Measurements from ENCODE around the gene PPP1R9A. TPM values are rescaled to one million over a fixed set of nuclear protein-coding genes. Genes with fewer than 3 reads are reported as not detected.

The PPP1R9A gene
- polyA plus RNA-seq, 1 experiment, result 0.02 TPM

DNA sequence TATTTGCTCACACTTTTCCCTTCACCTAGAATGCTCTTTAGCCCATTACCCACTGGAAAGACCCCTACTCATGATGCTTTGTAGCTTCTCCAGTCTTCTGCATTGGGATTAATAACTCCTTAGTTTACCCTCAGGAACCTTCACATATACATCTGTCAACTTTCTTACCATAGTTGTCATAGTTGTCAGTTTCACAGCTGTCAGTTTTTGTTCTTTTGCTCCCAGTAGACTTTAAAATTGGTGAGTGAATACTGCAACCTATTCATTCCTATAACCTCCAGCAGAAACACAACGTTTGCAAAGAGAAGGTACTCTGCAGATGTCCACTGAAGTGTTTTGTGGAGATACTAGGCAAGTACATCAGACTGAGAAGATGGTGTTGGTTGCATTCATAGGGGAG, 414.3 kb downstream of the PPP1R9A start:
- DNase-seq (ENCODE audit: low read depth, low spot score), result no peak
- CTCF ChIA-PET, result no interaction called here
- POLR2A ChIA-PET, result no interaction called here
- H3K27me3 ChIP-seq (ENCODE audit: control insufficient read depth, insufficient read depth, low read length), result no peaks in the 10 kb centered on the region
- no peaks in the 10 kb centered on the region for H3K9me3 ChIP-seq (ENCODE audit: control insufficient read depth, insufficient read depth, low read length)
- H3K4me3 ChIP-seq (ENCODE audit: low read depth, low read length), result no peak overlapping the region
- TF ChIP-seq, protein P1, sequence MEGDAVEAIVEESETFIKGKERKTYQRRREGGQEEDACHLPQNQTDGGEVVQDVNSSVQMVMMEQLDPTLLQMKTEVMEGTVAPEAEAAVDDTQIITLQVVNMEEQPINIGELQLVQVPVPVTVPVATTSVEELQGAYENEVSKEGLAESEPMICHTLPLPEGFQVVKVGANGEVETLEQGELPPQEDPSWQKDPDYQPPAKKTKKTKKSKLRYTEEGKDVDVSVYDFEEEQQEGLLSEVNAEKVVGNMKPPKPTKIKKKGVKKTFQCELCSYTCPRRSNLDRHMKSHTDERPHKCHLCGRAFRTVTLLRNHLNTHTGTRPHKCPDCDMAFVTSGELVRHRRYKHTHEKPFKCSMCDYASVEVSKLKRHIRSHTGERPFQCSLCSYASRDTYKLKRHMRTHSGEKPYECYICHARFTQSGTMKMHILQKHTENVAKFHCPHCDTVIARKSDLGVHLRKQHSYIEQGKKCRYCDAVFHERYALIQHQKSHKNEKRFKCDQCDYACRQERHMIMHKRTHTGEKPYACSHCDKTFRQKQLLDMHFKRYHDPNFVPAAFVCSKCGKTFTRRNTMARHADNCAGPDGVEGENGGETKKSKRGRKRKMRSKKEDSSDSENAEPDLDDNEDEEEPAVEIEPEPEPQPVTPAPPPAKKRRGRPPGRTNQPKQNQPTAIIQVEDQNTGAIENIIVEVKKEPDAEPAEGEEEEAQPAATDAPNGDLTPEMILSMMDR (IDR thresholded peaks at IDR 0.05; ENCODE audit: low read depth, low read length), result no peak
- H3K27ac ChIP-seq (ENCODE audit: low read depth, low read length), result no peak overlapping the region

DNA sequence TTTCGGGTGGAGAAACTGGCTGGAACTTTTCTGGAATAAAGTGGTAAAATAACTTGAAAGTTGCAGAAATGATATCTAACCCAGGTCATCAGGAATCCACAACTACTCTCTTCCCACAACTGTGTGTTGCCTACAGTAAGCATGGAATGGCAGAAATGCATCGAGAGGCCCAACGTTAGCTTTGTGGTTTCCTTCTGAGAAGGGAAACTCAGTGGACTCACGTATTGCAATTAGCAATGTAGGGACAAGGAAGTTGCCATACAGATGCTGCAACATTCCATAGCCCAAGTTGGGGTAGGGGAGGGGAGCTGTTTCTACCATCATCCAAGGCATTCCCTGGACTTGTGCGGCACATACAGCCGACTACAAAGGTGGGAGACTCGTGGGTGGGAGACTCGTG, 415.0 kb downstream of the PPP1R9A start:
- POLR2A ChIA-PET, result no interaction called here
- Histone ChIP-seq H3K9me3 (ENCODE audit: control insufficient read depth, insufficient read depth, low read length) (no peaks in the 10 kb centered on the region), H3K4me3 (ENCODE audit: low read depth, low read length) (no peak overlapping the region), H3K27ac (ENCODE audit: low read depth, low read length) (no peak overlapping the region), H3K27me3 (ENCODE audit: control insufficient read depth, insufficient read depth, low read length) (no peaks in the 10 kb centered on the region)
- no peak for DNase-seq (ENCODE audit: low read depth, low spot score)
- TF ChIP-seq, protein P1 (IDR thresholded peaks at IDR 0.05; ENCODE audit: low read depth, low read length), result no peak
- CTCF ChIA-PET, result no interaction called here

DNA sequence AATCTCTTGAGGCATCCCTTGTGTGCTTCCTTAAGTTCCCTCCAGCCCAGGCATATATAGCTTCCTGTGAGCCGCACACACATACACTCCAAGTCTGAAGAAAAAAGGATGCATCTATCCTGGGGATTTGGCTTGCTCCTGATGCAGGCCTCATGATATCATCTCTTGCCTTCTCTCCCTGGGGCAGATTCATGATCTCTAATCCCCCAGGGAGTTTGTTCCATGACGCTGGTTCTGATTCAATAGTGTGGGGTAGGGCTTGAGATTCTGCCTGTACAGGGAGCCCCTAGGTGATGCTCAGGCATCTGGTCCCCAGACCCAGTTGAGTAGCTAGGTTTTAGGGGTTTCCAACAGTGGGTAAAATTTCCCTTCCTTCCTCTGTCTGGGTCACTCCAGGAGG, 415.5 kb downstream of the PPP1R9A start:
- Histone ChIP-seq H3K4me3 (ENCODE audit: low read depth, low read length) (no peak overlapping the region), H3K27me3 (ENCODE audit: control insufficient read depth, insufficient read depth, low read length) (no peaks in the 10 kb centered on the region), H3K27ac (ENCODE audit: low read depth, low read length) (no peak overlapping the region), H3K9me3 (ENCODE audit: control insufficient read depth, insufficient read depth, low read length) (no peaks in the 10 kb centered on the region)
- no peak for DNase-seq (ENCODE audit: low read depth, low spot score)
- ChIA-PET CTCF (no interaction called here), POLR2A (interaction anchor here (0.5 kb wide), 1 partner anchor 140 kb away, joined by 6 read pairs; no protein-coding TSS in a partner anchor)
- TF ChIP-seq, protein P1 (IDR thresholded peaks at IDR 0.05; ENCODE audit: low read depth, low read length), result no peak

DNA sequence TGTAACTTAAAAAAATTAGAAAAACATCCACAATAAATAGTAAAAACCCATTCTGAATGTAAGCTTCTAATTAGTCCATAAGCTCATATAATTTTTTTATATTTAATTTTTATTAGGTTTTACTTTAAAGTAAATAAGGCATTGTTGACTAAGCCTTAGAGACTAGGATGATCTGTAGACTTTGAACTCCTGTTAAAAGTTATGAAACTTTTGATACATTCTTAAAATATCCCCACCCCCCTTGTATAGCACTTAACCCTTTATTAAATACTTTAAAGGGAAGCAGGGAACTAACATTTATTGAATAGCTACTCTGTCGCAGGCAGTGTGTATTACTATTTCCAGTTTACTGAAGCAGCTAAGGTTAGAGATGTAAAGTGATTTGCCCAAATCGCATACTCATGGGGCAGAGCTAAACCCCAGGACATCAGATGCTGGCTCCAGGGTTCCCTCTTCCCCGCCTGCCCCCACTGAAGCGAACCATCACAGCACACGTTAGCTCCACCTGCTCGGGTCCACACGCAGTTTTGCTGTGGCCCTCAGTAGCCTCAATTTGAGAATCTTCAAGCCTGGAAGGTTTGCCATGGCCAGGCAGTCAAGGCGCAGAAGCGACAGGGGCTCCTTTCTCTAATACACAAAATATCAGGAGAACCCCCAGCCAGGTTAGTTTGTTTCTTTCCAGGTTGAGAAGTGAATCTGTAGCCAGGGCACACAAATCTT, 416.2 kb downstream of the PPP1R9A start:
- Histone ChIP-seq H3K9me3 (ENCODE audit: control insufficient read depth, insufficient read depth, low read length) (no peaks in the 10 kb centered on the region), H3K27me3 (ENCODE audit: control insufficient read depth, insufficient read depth, low read length) (no peaks in the 10 kb centered on the region), H3K27ac (ENCODE audit: low read depth, low read length) (no peak overlapping the region), H3K4me3 (ENCODE audit: low read depth, low read length) (no peak overlapping the region)
- TF ChIP-seq, protein P1 (IDR thresholded peaks at IDR 0.05; ENCODE audit: low read depth, low read length), result no peak
- POLR2A ChIA-PET, result interaction anchor here (0.5 kb wide), 1 partner anchor 139 kb away, joined by 6 read pairs; no protein-coding TSS in a partner anchor
- CTCF ChIA-PET, result no interaction called here
- DNase-seq (ENCODE audit: low read depth, low spot score), result no peak

DNA sequence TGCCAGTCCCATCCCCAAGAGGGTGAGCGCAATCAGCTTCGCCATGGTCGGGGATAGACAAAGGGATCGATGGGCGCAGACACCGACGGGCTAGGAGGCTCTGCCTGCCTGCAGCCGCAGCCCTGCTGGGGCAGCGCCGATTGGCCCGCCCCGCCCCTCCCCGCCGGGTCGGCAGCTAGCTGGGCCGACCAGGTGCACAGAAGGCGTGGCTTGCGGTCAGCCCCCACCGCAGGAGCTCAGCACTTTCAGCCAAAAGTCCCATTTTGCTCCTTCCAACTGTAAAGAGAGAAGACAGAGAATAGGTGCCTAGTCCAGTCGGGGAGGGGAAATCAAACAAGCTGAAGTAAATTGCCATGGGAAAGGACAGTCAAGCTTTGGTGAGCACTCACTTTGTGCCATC, 417.0 kb downstream of the PPP1R9A start, which contains the start of gene PON1:
Gene PON1, minus strand, starts transcription at position 102 of the 400 bp plus-strand sequence. Its CDS starts 57 bp downstream, at position 45.
- Histone ChIP-seq H3K27me3 (ENCODE audit: control insufficient read depth, insufficient read depth, low read length) (no peaks in the 10 kb centered on the region), H3K27ac (ENCODE audit: low read depth, low read length) (no peak within 1 kb of the TSS), H3K4me3 (ENCODE audit: low read depth, low read length) (no peak within 1 kb of the TSS), H3K9me3 (ENCODE audit: control insufficient read depth, insufficient read depth, low read length) (no peaks in the 10 kb centered on the region)
- ChIA-PET CTCF (no interaction called here), POLR2A (no interaction called here)
- DNase-seq (ENCODE audit: low read depth, low spot score), result no peak
- TF ChIP-seq, protein P1 (IDR thresholded peaks at IDR 0.05; ENCODE audit: low read depth, low read length), result no peak

Data from AG04450 (cell line).